ENCODE results near the gene EFEMP1.

The EFEMP1 gene, protein sequence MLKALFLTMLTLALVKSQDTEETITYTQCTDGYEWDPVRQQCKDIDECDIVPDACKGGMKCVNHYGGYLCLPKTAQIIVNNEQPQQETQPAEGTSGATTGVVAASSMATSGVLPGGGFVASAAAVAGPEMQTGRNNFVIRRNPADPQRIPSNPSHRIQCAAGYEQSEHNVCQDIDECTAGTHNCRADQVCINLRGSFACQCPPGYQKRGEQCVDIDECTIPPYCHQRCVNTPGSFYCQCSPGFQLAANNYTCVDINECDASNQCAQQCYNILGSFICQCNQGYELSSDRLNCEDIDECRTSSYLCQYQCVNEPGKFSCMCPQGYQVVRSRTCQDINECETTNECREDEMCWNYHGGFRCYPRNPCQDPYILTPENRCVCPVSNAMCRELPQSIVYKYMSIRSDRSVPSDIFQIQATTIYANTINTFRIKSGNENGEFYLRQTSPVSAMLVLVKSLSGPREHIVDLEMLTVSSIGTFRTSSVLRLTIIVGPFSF

GRCh38 chr2:55923091-55923981 is at the start of gene EFEMP1:
EFEMP1 (minus strand) TSS chr2:55923782; CDS start chr2:55922440, 1,342 bp downstream.
- peak within 1 kb of the TSS; percentile 81 for H2AFZ ChIP-seq (ENCODE audit: low read length, unreplicated experiment)
- H3K27me3 ChIP-seq (ENCODE audit: insufficient read depth, low read length) = no peaks in the 10 kb centered on the region
- peak within 1 kb of the TSS; percentile 98 for H3K4me3 ChIP-seq (ENCODE audit: low read depth, low read length)
- peak within 1 kb of the TSS; percentile 19; the same call in 1 of the 2 replicates for H3K27ac ChIP-seq (ENCODE audit: low read depth, low read length)
- H3K79me2 ChIP-seq (ENCODE audit: control insufficient read depth, insufficient read depth, low read length, unreplicated experiment) = peaks cover 41% of the 10 kb centered on the region
- H3K4me1 ChIP-seq (ENCODE audit: control insufficient read depth, insufficient read depth, low read length, unreplicated experiment) = peaks cover 25% of the 10 kb centered on the region
- peaks cover 23% of the 10 kb centered on the region; the same call in 1 of the 2 replicates for H3K36me3 ChIP-seq (ENCODE audit: insufficient read depth, low read length)

DNA sequence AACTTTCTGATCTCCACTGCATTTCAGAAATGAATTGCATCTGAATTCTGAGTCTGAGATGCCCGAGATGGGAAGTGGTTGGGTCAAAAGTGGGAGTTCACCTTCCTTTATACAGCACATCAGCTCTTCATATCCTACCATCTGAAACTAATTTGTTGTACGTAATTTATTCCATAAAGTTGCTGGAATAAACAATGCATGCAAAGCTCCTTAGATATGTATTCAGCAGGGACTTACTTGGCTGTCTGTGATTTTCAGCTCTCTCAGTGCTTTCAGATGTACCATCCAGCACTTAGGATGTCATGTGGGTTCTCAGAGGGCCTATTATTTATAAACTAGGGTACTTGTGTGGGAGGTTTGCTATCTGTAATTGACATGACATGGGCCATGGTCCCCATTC is 46.9 kb upstream of the EFEMP1 start:
- Histone ChIP-seq H3K4me1 (ENCODE audit: control insufficient read depth, insufficient read depth, low read length, unreplicated experiment) (peaks cover 13% of the 10 kb centered on the region), H2AFZ (ENCODE audit: low read length, unreplicated experiment) (no peak overlapping the region), H3K27me3 (ENCODE audit: insufficient read depth, low read length) (no peaks in the 10 kb centered on the region), H3K79me2 (ENCODE audit: control insufficient read depth, insufficient read depth, low read length, unreplicated experiment) (no peaks in the 10 kb centered on the region), H3K4me3 (ENCODE audit: low read depth, low read length) (no peak overlapping the region), H3K27ac (ENCODE audit: low read depth, low read length) (no peak overlapping the region), H3K36me3 (ENCODE audit: insufficient read depth, low read length) (no peaks in the 10 kb centered on the region)

- Histone ChIP-seq H3K36me3 (ENCODE audit: insufficient read depth, low read length) (no peaks in the 10 kb centered on the region), H3K27ac (ENCODE audit: low read depth, low read length) (no peak overlapping the region), H3K4me1 (ENCODE audit: control insufficient read depth, insufficient read depth, low read length, unreplicated experiment) (peaks cover 15% of the 10 kb centered on the region), H2AFZ (ENCODE audit: low read length, unreplicated experiment) (no peak overlapping the region), H3K4me3 (ENCODE audit: low read depth, low read length) (no peak overlapping the region), H3K79me2 (ENCODE audit: control insufficient read depth, insufficient read depth, low read length, unreplicated experiment) (no peaks in the 10 kb centered on the region), H3K27me3 (ENCODE audit: insufficient read depth, low read length) (no peaks in the 10 kb centered on the region)
Measured at GRCh38 chr2:55968941-55969340, 45.4 kb upstream of the EFEMP1 start.

DNA sequence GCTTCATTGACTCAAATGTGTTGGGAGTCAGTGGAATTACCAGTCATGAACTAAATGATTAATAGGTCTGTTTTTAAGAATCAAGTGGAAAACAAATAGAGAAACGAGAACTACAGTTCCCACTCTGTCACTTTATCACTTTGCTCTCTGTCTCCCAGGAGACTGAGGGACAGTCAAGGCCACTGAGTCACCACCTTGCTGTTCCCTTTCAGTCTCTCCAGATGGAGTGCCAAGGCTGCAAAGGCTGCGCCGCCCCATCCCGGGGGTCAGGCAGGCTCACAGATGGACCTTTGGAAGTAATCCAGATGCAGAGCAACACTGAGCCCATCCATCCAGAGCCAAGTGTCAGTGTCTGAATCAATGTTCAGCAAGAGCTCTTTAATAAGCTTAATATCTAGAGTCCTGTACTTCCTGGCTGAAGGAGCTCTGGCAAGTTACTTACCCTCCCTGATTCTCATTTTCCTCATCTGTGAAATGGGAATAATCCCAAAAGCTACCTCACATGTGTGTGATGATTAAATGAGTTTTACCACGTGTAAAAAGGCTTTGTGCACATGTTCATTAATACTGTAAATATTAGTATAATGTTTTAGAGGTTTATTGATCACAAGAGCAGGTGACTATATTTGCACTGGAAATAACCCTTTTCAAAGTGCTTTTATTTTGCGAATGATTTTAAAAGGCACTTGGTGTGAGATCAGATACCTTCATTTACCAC is 43.0 kb upstream of the EFEMP1 start:
- Histone ChIP-seq H3K27ac (ENCODE audit: low read depth, low read length) (peak overlapping the region; percentile 47), H3K27me3 (ENCODE audit: insufficient read depth, low read length) (no peaks in the 10 kb centered on the region), H3K4me3 (ENCODE audit: low read depth, low read length) (peak overlapping the region; percentile 8; the same call in 1 of the 2 replicates), H3K79me2 (ENCODE audit: control insufficient read depth, insufficient read depth, low read length, unreplicated experiment) (no peaks in the 10 kb centered on the region), H3K36me3 (ENCODE audit: insufficient read depth, low read length) (no peaks in the 10 kb centered on the region), H3K4me1 (ENCODE audit: control insufficient read depth, insufficient read depth, low read length, unreplicated experiment) (peaks cover 18% of the 10 kb centered on the region), H2AFZ (ENCODE audit: low read length, unreplicated experiment) (peak overlapping the region; percentile 94)

GRCh38 chr2:55965966-55966365 is 42.4 kb upstream of the EFEMP1 start:
- Histone ChIP-seq H3K27ac (ENCODE audit: low read depth, low read length) (peak overlapping the region; percentile 47), H3K36me3 (ENCODE audit: insufficient read depth, low read length) (no peaks in the 10 kb centered on the region), H2AFZ (ENCODE audit: low read length, unreplicated experiment) (peak overlapping the region; percentile 94), H3K27me3 (ENCODE audit: insufficient read depth, low read length) (no peaks in the 10 kb centered on the region), H3K4me1 (ENCODE audit: control insufficient read depth, insufficient read depth, low read length, unreplicated experiment) (peaks cover 24% of the 10 kb centered on the region), H3K4me3 (ENCODE audit: low read depth, low read length) (peak overlapping the region; percentile 8; the same call in 1 of the 2 replicates), H3K79me2 (ENCODE audit: control insufficient read depth, insufficient read depth, low read length, unreplicated experiment) (no peaks in the 10 kb centered on the region)

DNA sequence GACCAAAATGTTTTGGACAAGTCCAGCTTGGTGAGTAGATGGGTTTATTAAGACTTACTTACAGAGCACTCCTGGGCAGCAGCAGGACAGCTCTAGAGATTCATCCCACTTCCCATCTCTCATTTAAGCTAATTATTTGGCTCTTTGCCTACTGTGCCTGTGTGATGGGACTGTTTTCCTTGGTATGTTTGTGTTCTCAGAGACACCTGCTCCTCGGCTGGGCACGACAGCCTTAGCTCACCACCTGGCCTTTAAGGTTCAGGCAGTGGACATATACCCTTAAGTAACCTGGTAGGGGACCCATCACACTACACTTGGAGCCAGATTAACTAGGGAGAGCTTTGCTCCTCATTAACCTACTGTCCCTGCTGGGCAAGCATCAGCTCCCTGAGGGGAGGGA is 41.7 kb upstream of the EFEMP1 start:
- Histone ChIP-seq H3K79me2 (ENCODE audit: control insufficient read depth, insufficient read depth, low read length, unreplicated experiment) (no peaks in the 10 kb centered on the region), H3K36me3 (ENCODE audit: insufficient read depth, low read length) (no peaks in the 10 kb centered on the region), H3K27ac (ENCODE audit: low read depth, low read length) (no peak overlapping the region), H2AFZ (ENCODE audit: low read length, unreplicated experiment) (no peak overlapping the region), H3K4me1 (ENCODE audit: control insufficient read depth, insufficient read depth, low read length, unreplicated experiment) (peaks cover 27% of the 10 kb centered on the region), H3K4me3 (ENCODE audit: low read depth, low read length) (no peak overlapping the region), H3K27me3 (ENCODE audit: insufficient read depth, low read length) (no peaks in the 10 kb centered on the region)

GRCh38 chr2:55962915-55963314 is 39.3 kb upstream of the EFEMP1 start:
- no peak overlapping the region for H2AFZ ChIP-seq (ENCODE audit: low read length, unreplicated experiment)
- no peaks in the 10 kb centered on the region for H3K27me3 ChIP-seq (ENCODE audit: insufficient read depth, low read length)
- H3K4me1 ChIP-seq (ENCODE audit: control insufficient read depth, insufficient read depth, low read length, unreplicated experiment) = peaks cover 41% of the 10 kb centered on the region
- no peak overlapping the region for H3K4me3 ChIP-seq (ENCODE audit: low read depth, low read length)
- no peaks in the 10 kb centered on the region for H3K36me3 ChIP-seq (ENCODE audit: insufficient read depth, low read length)
- H3K27ac ChIP-seq (ENCODE audit: low read depth, low read length) = no peak overlapping the region
- H3K79me2 ChIP-seq (ENCODE audit: control insufficient read depth, insufficient read depth, low read length, unreplicated experiment) = no peaks in the 10 kb centered on the region

DNA sequence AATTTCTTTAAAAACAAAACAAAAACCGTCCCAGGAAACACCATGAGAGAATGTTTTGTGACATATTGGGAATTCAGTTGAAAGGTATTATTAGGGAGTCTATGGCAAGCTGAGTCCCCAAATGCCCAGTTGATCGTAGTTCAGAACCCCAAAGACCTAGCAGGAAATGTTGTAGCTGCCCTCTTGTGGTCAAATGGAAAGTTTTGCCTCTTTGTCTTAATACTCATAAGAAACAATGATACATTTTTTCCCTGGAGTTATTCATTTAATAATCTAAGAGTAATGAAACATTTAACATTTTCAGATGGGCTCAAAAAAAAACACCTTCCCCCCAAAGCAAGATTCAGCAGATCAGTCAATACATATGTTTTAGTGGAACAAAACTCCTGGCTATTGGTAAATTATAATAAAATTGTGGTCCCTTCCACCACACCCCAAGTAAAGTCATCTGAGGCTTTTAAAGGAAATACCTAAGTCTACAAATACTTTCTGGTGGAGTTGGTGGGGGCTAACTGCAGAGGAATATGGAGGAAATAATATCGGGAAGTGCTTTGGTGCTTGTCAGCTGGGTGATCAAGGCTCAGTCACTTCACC is 37.8 kb upstream of the EFEMP1 start:
- H2AFZ ChIP-seq (ENCODE audit: low read length, unreplicated experiment) = peak overlapping the region; percentile 66
- no peak overlapping the region for H3K4me3 ChIP-seq (ENCODE audit: low read depth, low read length)
- H3K36me3 ChIP-seq (ENCODE audit: insufficient read depth, low read length) = no peaks in the 10 kb centered on the region
- no peaks in the 10 kb centered on the region for H3K79me2 ChIP-seq (ENCODE audit: control insufficient read depth, insufficient read depth, low read length, unreplicated experiment)
- peak overlapping the region; percentile 35 for H3K27ac ChIP-seq (ENCODE audit: low read depth, low read length)
- no peaks in the 10 kb centered on the region for H3K27me3 ChIP-seq (ENCODE audit: insufficient read depth, low read length)
- H3K4me1 ChIP-seq (ENCODE audit: control insufficient read depth, insufficient read depth, low read length, unreplicated experiment) = peaks cover 45% of the 10 kb centered on the region

DNA sequence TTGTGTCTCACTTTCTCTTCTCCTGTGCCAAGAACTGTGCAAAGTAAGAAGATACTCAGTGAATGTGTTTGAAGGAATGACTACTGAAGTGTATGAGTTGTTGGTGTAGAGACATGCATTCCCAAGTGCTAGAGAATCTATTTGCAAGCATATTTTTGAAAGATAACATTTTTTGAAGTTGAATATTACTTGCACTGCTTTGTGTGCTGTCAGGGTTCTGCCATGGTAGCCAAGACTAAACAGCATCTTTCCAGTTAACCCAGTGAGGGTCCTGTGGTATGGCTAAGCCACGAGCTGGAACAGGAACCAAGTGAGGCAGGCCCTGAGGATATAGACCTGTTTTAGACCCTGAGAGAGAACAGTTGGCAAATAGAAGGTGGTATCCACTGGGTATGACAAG is 35.2 kb upstream of the EFEMP1 start:
- H2AFZ ChIP-seq (ENCODE audit: low read length, unreplicated experiment) = peak overlapping the region; percentile 2
- peak overlapping the region; percentile 46 for H3K27ac ChIP-seq (ENCODE audit: low read depth, low read length)
- 0 out of 2 replicates have a peak overlapping the region, but pooled peaks have one; percentile 8 for H3K4me3 ChIP-seq (ENCODE audit: low read depth, low read length)
- no peaks in the 10 kb centered on the region for H3K36me3 ChIP-seq (ENCODE audit: insufficient read depth, low read length)
- H3K4me1 ChIP-seq (ENCODE audit: control insufficient read depth, insufficient read depth, low read length, unreplicated experiment) = peaks cover 48% of the 10 kb centered on the region
- H3K79me2 ChIP-seq (ENCODE audit: control insufficient read depth, insufficient read depth, low read length, unreplicated experiment) = no peaks in the 10 kb centered on the region
- no peaks in the 10 kb centered on the region for H3K27me3 ChIP-seq (ENCODE audit: insufficient read depth, low read length)

GRCh38 chr2:55957142-55957541 is 33.6 kb upstream of the EFEMP1 start:
- Histone ChIP-seq H3K4me1 (ENCODE audit: control insufficient read depth, insufficient read depth, low read length, unreplicated experiment) (peaks cover 48% of the 10 kb centered on the region), H3K79me2 (ENCODE audit: control insufficient read depth, insufficient read depth, low read length, unreplicated experiment) (no peaks in the 10 kb centered on the region), H3K4me3 (ENCODE audit: low read depth, low read length) (no peak overlapping the region), H3K27me3 (ENCODE audit: insufficient read depth, low read length) (no peaks in the 10 kb centered on the region), H3K27ac (ENCODE audit: low read depth, low read length) (no peak overlapping the region), H3K36me3 (ENCODE audit: insufficient read depth, low read length) (no peaks in the 10 kb centered on the region), H2AFZ (ENCODE audit: low read length, unreplicated experiment) (no peak overlapping the region)

All from ACC112 (cell line).